ENCODE results near the gene COL4A5. TPM values are rescaled to one million over a fixed set of nuclear protein-coding genes. Genes with fewer than 3 reads are reported as not detected.

Gene COL4A5
- total and polyA plus RNA-seq, 2 donors (not counting 3 experiments of a cell fraction or from before 2014, with no cell fraction given) = 15.4 to 28.8 TPM

DNA sequence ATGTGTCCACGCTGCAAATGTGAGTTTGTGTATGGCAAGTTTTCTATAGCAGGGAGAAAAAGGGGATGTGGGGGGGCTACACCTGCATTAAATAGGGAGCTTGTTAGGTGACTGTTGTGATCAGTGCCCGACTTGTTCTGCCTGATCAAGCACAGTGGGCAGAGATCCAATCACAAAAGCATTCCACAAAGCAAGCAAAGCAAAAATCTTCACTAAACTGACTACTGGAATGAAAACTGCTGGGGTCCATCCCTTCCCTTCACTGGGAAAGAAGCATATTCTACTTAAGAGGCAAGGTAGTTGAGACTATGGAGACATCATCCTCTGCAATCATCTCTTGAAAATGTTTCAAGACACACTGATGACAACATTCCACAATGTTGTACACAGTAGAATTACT is 291.5 kb downstream of the COL4A5 start:
- dilution Hi-C loops (cut with MboI; ENCODE audit: extremely low pct_ligation_motif_present, low sequenced_read_pairs) = no loop called here
- TF ChIP-seq EZH2 (IDR thresholded peaks at IDR 0.05; ENCODE audit: borderline replicate concordance, low read depth, low read length, severe bottlenecking) = no peak
- no peak for TF ChIP-seq FOS (IDR thresholded peaks at IDR 0.05; ENCODE audit: borderline replicate concordance, insufficient read depth, low read length)
- TF ChIP-seq, protein P1, sequence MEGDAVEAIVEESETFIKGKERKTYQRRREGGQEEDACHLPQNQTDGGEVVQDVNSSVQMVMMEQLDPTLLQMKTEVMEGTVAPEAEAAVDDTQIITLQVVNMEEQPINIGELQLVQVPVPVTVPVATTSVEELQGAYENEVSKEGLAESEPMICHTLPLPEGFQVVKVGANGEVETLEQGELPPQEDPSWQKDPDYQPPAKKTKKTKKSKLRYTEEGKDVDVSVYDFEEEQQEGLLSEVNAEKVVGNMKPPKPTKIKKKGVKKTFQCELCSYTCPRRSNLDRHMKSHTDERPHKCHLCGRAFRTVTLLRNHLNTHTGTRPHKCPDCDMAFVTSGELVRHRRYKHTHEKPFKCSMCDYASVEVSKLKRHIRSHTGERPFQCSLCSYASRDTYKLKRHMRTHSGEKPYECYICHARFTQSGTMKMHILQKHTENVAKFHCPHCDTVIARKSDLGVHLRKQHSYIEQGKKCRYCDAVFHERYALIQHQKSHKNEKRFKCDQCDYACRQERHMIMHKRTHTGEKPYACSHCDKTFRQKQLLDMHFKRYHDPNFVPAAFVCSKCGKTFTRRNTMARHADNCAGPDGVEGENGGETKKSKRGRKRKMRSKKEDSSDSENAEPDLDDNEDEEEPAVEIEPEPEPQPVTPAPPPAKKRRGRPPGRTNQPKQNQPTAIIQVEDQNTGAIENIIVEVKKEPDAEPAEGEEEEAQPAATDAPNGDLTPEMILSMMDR (IDR thresholded peaks at IDR 0.05; ENCODE audit: extremely low read depth in 1 of 2, insufficient read depth in 1 of 2, low read depth in 1 of 2, low read length in 2 of 2) = no peak
- TF ChIP-seq GATA2 (IDR thresholded peaks at IDR 0.05; ENCODE audit: insufficient read depth, insufficient read length, low read depth, low read length) = no peak
- no peak for TF ChIP-seq POLR2AphosphoS5 (IDR thresholded peaks at IDR 0.05; ENCODE audit: insufficient read depth, low read depth, low read length)
- no peak for TF ChIP-seq JUN (IDR thresholded peaks at IDR 0.05; ENCODE audit: borderline replicate concordance, insufficient read depth, insufficient read length, low read depth)
- TF ChIP-seq MYC (IDR thresholded peaks at IDR 0.05; ENCODE audit: low read depth, low read length) = no peak
- TF ChIP-seq POLR2A (IDR thresholded peaks at IDR 0.05; ENCODE audit: low read depth, low read length) = no peak
- TF ChIP-seq MAX (IDR thresholded peaks at IDR 0.05; ENCODE audit: insufficient read depth, insufficient read length) = no peak
- H2AFZ ChIP-seq (ENCODE audit: low read depth, low read length) = no peak overlapping the region
- H3K4me2 ChIP-seq (ENCODE audit: insufficient read depth, low read length) = no peak overlapping the region
- no peaks in the 10 kb centered on the region for H3K9me1 ChIP-seq (replicated peaks; ENCODE audit: control insufficient read depth, extremely low read depth, insufficient read depth, low read length)
- no peaks in the 10 kb centered on the region for H3K36me3 ChIP-seq (ENCODE audit: control insufficient read depth in 2 of 2, extremely low read depth in 1 of 2, insufficient read depth in 2 of 2, low read length in 2 of 2)
- POLR2A ChIA-PET = no interaction called here
- no peaks in the 10 kb centered on the region for H4K20me1 ChIP-seq (replicated peaks; ENCODE audit: control insufficient read depth, extremely low read depth, insufficient read depth, low read length)
- no peak overlapping the region for H3K27ac ChIP-seq (ENCODE audit: insufficient read depth, low read depth, low read length)
- intact Hi-C loops (cut with micrococcal nuclease) = no loop called here
- H3K27me3 ChIP-seq (ENCODE audit: control insufficient read depth in 2 of 2, insufficient read depth in 2 of 2, low read length in 2 of 2) = peaks cover 36 to 61% of the 10 kb centered on the region in 2 experiments
- no peak overlapping the region for H3K4me3 ChIP-seq (replicated peaks in 1 of 3; ENCODE audit: insufficient read depth in 1 of 3, low read depth in 1 of 3, low read length in 3 of 3)
- no peaks in the 10 kb centered on the region for H3K79me2 ChIP-seq (ENCODE audit: control insufficient read depth, insufficient read depth, low read length)
- no peaks in the 10 kb centered on the region for H3K9me3 ChIP-seq (replicated peaks; ENCODE audit: control insufficient read depth, insufficient read depth, low read length)
- DNase-seq (ENCODE audit: low read depth, low spot score) (no peak), FAIRE-seq (no peak)
- BruUV-seq (replicated peaks) = no TSS peak
- CTCF ChIA-PET = no interaction called here
- no peak overlapping the region for H3K9ac ChIP-seq (replicated peaks; ENCODE audit: extremely low read depth, insufficient read depth, low read length)
- peaks cover 2% of the 10 kb centered on the region for H3K4me1 ChIP-seq (ENCODE audit: control insufficient read depth, extremely low read depth, insufficient read depth, low read length)
